C4-2B (cell line): ENCODE measurements around the gene ZDHHC1.

Experiments used
- H3K27ac ChIP-seq: fragments of 450-650 bp; 2 replicates; pipeline ENCODE4 v1.5.1; 2017
- CTCF ChIP-seq: fragments of 450-650 bp; conservative IDR thresholded peaks from 2 replicates; pipeline ENCODE4 v1.5.1; 2017; ENCODE audit warnings: mild to moderate bottlenecking
- ZFX ChIP-seq: fragments of 450-650 bp; IDR thresholded peaks from 2 replicates; pipeline ENCODE4 v1.6.1; 2017

ZDHHC1 gene

DNA sequence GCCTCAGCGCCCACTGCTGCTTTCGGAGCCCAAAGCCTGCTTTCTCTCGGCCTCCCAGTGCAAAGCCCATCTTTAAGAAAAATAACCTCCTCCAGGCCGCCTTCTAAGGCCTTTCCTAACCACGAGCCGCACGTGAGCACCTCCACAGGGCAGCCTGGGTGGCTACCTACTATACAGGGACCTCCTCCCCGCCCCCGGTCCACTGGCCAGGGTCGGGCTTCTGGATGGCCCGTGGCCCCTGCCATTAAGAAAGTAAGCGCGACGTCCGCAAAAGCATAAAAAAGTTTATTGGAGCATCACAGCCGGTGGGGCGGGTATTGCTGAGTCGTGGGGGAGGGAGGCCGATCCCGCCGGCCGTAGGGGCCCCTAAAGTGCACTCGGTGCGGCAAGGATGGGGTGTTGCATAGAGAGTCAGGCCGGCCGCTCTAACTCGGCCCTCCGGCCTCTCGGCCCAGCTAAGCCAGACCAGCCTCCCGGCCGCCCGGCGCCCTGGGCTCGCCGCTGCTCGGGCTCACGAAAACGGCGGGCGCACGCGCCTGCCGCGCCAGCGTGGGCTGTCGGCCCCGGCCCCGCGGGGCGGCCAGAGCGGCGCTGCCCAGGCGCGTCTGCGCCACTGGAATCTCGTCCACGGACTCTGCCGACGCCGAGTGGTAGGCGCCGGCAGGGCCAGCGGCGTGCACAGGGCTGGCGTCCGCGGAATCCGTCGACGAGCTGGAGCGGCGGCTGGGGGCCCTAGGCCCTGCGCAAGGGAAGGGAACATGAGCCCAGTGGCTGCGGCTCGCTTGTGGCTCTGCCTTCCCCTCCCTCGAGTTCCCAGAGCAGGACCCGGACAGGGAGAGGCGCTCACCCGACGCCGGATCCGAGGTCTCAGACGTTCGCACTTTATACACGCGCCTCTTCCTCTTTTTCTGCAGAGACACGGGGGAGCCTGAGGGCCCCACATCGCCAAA lies 21.8 kb downstream of the ZDHHC1 start:
- no peak overlapping the region for H3K27ac ChIP-seq
- TF ChIP-seq CTCF = no peak
- TF ChIP-seq ZFX = no peak

DNA sequence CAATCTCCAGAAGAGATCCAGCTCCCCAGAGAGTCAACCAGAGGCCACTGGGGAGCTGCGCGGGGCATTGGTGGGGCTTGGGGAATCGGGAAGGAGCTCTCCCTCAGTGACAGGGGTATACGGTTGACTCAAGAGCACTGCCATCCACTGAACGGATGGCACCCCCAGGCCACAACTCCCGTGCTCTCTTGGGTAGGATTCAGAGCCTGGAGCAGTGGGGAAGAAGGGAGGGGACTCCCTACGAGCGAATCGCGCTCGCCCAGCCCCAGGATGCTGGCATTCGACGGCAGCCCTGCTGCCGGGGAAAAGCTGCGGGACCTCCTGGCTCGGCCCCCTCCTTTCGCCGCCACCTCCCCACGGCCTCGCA lies 22.5 kb downstream of the ZDHHC1 start:
- no peak overlapping the region for H3K27ac ChIP-seq
- TF ChIP-seq ZFX (no peak), CTCF (no peak)

GRCh38 chr16:67393111-67393787 lies 23.0 kb downstream of the ZDHHC1 start, which contains the start of gene TPPP3:
Gene TPPP3 (minus strand): TSS chr16:67393498. CDS start chr16:67391111, 2,387 bp downstream.
- H3K27ac ChIP-seq = no peak within 1 kb of the TSS
- no peak for TF ChIP-seq ZFX
- TF ChIP-seq CTCF = no peak

- TF ChIP-seq CTCF (no peak), ZFX (no peak)
- no peak overlapping the region for H3K27ac ChIP-seq
Measured at GRCh38 chr16:67392301-67393059, 23.8 kb downstream of the ZDHHC1 start.

GRCh38 chr16:67391424-67392300 lies 24.6 kb downstream of the ZDHHC1 start:
- no peak overlapping the region for H3K27ac ChIP-seq
- TF ChIP-seq CTCF = no peak
- no peak for TF ChIP-seq ZFX

DNA sequence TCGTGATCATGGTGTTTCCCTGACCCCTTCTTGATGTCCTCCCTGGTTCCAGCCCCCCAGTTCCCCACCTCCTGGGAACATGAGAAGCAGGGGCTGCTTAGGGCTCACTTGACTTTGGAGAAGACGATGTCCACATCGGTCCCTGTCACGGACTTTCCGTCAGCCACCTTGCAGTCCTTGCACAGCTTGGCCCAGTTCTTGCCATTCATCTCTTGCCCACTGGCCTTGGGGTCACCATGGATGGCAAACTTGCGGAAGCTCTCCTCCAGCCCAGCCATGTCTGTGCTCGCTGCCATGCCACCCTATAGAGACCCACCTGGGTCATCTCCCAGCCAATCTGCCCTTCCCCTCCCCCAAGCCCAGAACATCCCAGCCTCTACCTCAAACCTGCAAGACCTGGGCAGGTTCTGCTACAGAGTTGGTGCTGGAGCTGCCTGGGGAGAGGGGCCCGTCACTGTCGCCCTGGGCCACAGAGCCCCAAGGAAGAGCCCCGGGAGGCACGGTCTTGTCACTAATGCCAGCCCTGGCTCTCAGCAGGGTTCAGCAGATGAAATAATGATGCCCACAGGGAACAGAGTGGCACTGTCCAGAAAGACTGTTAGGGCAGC lies 25.4 kb downstream of the ZDHHC1 start:
- no peak for TF ChIP-seq ZFX
- no peak for TF ChIP-seq CTCF
- no peak overlapping the region for H3K27ac ChIP-seq
